DOHH2 (cell line): ENCODE data around the gene CAMK2N1.

Source experiments
- CTCF ChIP-seq: fragments of 200-600 bp; sonication (generic); IDR thresholded peaks from one replicate; pipeline ENCODE4 v1.5.1; 2014; ENCODE audit warnings: antibody characterized with exemption, mild to moderate bottlenecking, low read depth, low read length; ENCODE audit not compliant: poor library complexity, severe bottlenecking
- EZH2phosphoT487 ChIP-seq: fragments of 200-600 bp; sonication (generic); IDR thresholded peaks from 2 replicates; pipeline ENCODE4 v1.6.1; 2017; ENCODE audit warnings: borderline replicate concordance, mild to moderate bottlenecking, antibody characterized with exemption, low read length, moderate library complexity, mixed read lengths

DNA sequence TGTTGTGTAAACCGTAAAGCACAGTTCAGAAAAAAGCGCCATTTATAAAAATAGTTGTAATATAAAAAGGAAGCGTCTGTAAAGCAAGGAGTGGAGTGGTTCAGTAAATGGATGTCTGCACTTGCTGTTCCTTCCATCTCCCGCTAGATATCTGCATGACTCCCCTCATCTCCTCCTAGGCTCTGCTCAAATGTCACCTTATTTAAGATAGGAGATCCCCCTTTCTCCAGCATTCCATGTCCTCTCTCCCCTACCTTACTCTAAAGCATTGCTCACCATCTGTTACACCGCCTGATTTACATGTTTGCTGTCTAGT, 21.2 kb upstream of the CAMK2N1 start:
- TF ChIP-seq CTCF: no peak
- no peak for TF ChIP-seq EZH2phosphoT487
